ENCODE data around the gene GATM. TPM values are rescaled to one million over a fixed set of nuclear protein-coding genes. Genes with fewer than 3 reads are reported as not detected.

The GATM gene
- total RNA-seq, 4 donors from 2014 or later: 14.8 to 28.6 (median 24.7) TPM

- TF ChIP-seq CTCF (IDR thresholded peaks at IDR 0.05; ENCODE audit: low read depth): no peak
Measured at GRCh38 chr15:45320581-45321205, 57.7 kb downstream of the GATM start.

- TF ChIP-seq CTCF (IDR thresholded peaks at IDR 0.05; ENCODE audit: low read depth): no peak
Measured at GRCh38 chr15:45319472-45320214, 58.7 kb downstream of the GATM start.

GRCh38 chr15:45314960-45315359 lies 63.4 kb downstream of the GATM start:
- TF ChIP-seq CTCF (IDR thresholded peaks at IDR 0.05; ENCODE audit: low read depth): no peak

Small RNA genes within 50 kb of the gene (small RNA-seq; reads per million reads assigned to genes)
- gene RNU6-953P: not detected

Other genes with a start within 250 kb of the GATM start
- gene DUOXA1, start 248.7 kb downstream of the GATM start, total RNA-seq: 1 to 10 TPM in 1 of 4 donors, under 1 TPM in 2, not detected in 1; 0.44 to 1.1 (median 0.51) TPM
- gene DUOX1, start 248.6 kb downstream of the GATM start, total RNA-seq: under 1 TPM in 3 of 4 donors, not detected in 1; 0.44 to 0.85 (median 0.57) TPM
- gene SHF, start 190.6 kb downstream of the GATM start, total RNA-seq: 1 to 10 TPM in 3 of 4 donors, under 1 TPM in 1; 0.33 to 7.5 (median 3.7) TPM
- gene SLC28A2, start 126.3 kb downstream of the GATM start, total RNA-seq: not detected
- 10 to 100 TPM in 1 of 4 donors, 1 to 10 TPM in 3; 8.1 to 10.9 (median 9.2) TPM for gene SLC30A4, start 144.2 kb upstream of the GATM start, total RNA-seq
- 100 to 1,000 TPM in 1 of 4 donors, 10 to 100 TPM in 3; 74.1 to 105 (median 86.0) TPM for gene BLOC1S6, start 208.8 kb upstream of the GATM start, total RNA-seq